PC-9 (cell line): ENCODE data around the gene POU2F3. TPM values are rescaled to one million over a fixed set of nuclear protein-coding genes. Genes with fewer than 3 reads are reported as not detected.

Source experiments
- BruUV-seq: library from RNA; stranded (reverse); fragments of 400-500 nt; replicated peaks from 2 replicates; lab custom pipeline; 2021; lab: Mats Ljungman, UMichigan
- CTCF ChIA-PET: fragments of 300-600 bp; sonication (Branson Sonifier 250); formaldehyde crosslinking; loops from one replicate; lab custom pipeline; 2022; ENCODE audit warnings: antibody characterized with exemption; lab: Charles Lee
- POLR2A ChIA-PET: fragments of 300-600 bp; sonication (Branson Sonifier 250); formaldehyde crosslinking; loops from one replicate; lab custom pipeline; 2022; ENCODE audit warnings: antibody characterized with exemption; ENCODE audit not compliant: unreplicated experiment; lab: Charles Lee
- DNase-seq, 2 experiments: peaks; one replicate each; pipeline versions ENCODE4 v3.0.0 to v3.0.0-alpha.2; 2015 to 2022; ENCODE audit warnings: mixed read lengths in 1 of 2
- H2AFZ ChIP-seq: fragments of 200-600 bp; sonication (generic); 2 replicates; pipeline ENCODE4 v1.8.1; 2017; ENCODE audit warnings: antibody characterized with exemption
- H3F3A ChIP-seq: fragments of 200-600 bp; sonication (generic); 2 replicates; pipeline ENCODE4 v1.8.1; 2017; ENCODE audit warnings: antibody characterized with exemption, mild to moderate bottlenecking, low read depth; ENCODE audit not compliant: insufficient read depth
- H3K27ac ChIP-seq: fragments of 200-600 bp; sonication (generic); 2 replicates; pipeline ENCODE4 v1.6.1; 2016; ENCODE audit warnings: mixed run types
- H3K27me3 ChIP-seq: fragments of 200-600 bp; sonication (generic); 2 replicates; pipeline ENCODE4 v1.6.1; 2016; ENCODE audit warnings: low read depth, mixed run types; ENCODE audit not compliant: insufficient read depth
- H3K36me3 ChIP-seq: fragments of 200-600 bp; sonication (generic); 2 replicates; pipeline ENCODE4 v1.6.1; 2016; ENCODE audit warnings: low read depth, mixed run types
- H3K4me1 ChIP-seq: fragments of 200-600 bp; sonication (generic); replicated peaks from 2 replicates; pipeline ENCODE4 v1.6.1; 2016; ENCODE audit warnings: mixed run types; ENCODE audit not compliant: insufficient read depth
- H3K4me2 ChIP-seq: fragments of 200-600 bp; sonication (generic); 2 replicates; pipeline ENCODE4 v1.6.1; 2017; ENCODE audit warnings: mixed run types
- H3K4me3 ChIP-seq: fragments of 200-600 bp; sonication (generic); 2 replicates; pipeline ENCODE4 v1.6.1; 2016; ENCODE audit warnings: mixed run types
- H3K79me2 ChIP-seq: fragments of 200-600 bp; sonication (generic); 2 replicates; pipeline ENCODE4 v1.6.1; 2017; ENCODE audit warnings: low read depth, mixed run types
- H3K9me2 ChIP-seq: fragments of 200-600 bp; sonication (generic); 2 replicates; pipeline ENCODE4 v1.8.1; 2017; ENCODE audit warnings: mild to moderate bottlenecking; ENCODE audit not compliant: insufficient read depth
- H3K9me3 ChIP-seq: fragments of 200-600 bp; sonication (generic); 2 replicates; pipeline ENCODE4 v1.8.1; 2016; ENCODE audit warnings: low read depth; ENCODE audit not compliant: insufficient read depth
- H4K20me1 ChIP-seq: fragments of 200-600 bp; sonication (generic); 2 replicates; pipeline ENCODE4 v1.8.1; 2017; ENCODE audit not compliant: insufficient read depth
- EZH2 ChIP-seq: fragments of 200-600 bp; sonication (generic); IDR thresholded peaks from 2 replicates; pipeline ENCODE4 v1.8.0; 2017; ENCODE audit warnings: antibody characterized with exemption, low read depth
- intact Hi-C: fragments of 100-400 bp; cut with micrococcal nuclease; formaldehyde crosslinking; loops from one replicate; pipeline ENCODE4 v1.10.0; 2022; ENCODE audit not compliant: unreplicated experiment
- total RNA-seq: library from RNA; stranded (reverse); gene quantifications from 2 replicates; pipeline ENCODE4 v1.2.3, GENCODE V29; 2021
- TF ChIP-seq, protein P1 (sequence below): fragments of 200-600 bp; sonication (generic); conservative IDR thresholded peaks from 2 replicates; pipeline ENCODE4 v1.6.1; 2017; ENCODE audit warnings: mixed run types, antibody characterized with exemption, mild to moderate bottlenecking, moderate library complexity

POU2F3 gene
- total RNA-seq, 1 experiment from 2014 or later = 2.9 TPM

DNA sequence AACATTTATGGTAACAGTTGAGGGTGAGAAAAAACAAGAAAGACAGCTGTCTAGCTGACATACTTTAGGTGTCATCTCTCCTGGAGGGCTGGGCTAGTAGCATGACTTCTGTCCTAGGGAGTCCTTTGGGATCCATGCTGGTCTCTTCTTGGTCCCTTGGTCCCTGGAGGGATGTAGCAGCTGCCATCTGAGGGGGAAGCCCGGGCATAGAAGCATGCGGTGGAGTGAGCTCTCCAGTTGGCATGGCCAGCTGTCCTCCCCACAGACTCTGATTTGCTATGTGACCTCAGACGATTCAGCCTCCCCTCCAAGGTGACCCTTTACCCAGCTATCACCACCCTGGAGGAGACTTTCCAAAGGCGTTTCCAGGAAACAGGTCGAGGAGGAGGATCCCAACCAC, 28.7 kb downstream of the POU2F3 start:
- no peaks in the 10 kb centered on the region for H4K20me1 ChIP-seq
- H3K27ac ChIP-seq = no peak overlapping the region
- ChIA-PET CTCF (no interaction called here), POLR2A (no interaction called here)
- TF ChIP-seq EZH2 = no peak
- TF ChIP-seq, protein P1, sequence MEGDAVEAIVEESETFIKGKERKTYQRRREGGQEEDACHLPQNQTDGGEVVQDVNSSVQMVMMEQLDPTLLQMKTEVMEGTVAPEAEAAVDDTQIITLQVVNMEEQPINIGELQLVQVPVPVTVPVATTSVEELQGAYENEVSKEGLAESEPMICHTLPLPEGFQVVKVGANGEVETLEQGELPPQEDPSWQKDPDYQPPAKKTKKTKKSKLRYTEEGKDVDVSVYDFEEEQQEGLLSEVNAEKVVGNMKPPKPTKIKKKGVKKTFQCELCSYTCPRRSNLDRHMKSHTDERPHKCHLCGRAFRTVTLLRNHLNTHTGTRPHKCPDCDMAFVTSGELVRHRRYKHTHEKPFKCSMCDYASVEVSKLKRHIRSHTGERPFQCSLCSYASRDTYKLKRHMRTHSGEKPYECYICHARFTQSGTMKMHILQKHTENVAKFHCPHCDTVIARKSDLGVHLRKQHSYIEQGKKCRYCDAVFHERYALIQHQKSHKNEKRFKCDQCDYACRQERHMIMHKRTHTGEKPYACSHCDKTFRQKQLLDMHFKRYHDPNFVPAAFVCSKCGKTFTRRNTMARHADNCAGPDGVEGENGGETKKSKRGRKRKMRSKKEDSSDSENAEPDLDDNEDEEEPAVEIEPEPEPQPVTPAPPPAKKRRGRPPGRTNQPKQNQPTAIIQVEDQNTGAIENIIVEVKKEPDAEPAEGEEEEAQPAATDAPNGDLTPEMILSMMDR = no peak
- peaks cover 3% of the 10 kb centered on the region; the same call in 1 of the 2 replicates for H3F3A ChIP-seq
- H3K36me3 ChIP-seq = no peaks in the 10 kb centered on the region
- H3K4me1 ChIP-seq = no peaks in the 10 kb centered on the region
- no peak overlapping the region for H3K4me2 ChIP-seq
- no peaks in the 10 kb centered on the region for H3K9me3 ChIP-seq
- DNase-seq = no peak
- no peak overlapping the region for H3K4me3 ChIP-seq
- intact Hi-C loops = no loop called here
- no peak overlapping the region for H2AFZ ChIP-seq
- peaks cover 35% of the 10 kb centered on the region for H3K27me3 ChIP-seq
- no peaks in the 10 kb centered on the region for H3K79me2 ChIP-seq
- no TSS peak for BruUV-seq
- H3K9me2 ChIP-seq = no peaks in the 10 kb centered on the region

DNA sequence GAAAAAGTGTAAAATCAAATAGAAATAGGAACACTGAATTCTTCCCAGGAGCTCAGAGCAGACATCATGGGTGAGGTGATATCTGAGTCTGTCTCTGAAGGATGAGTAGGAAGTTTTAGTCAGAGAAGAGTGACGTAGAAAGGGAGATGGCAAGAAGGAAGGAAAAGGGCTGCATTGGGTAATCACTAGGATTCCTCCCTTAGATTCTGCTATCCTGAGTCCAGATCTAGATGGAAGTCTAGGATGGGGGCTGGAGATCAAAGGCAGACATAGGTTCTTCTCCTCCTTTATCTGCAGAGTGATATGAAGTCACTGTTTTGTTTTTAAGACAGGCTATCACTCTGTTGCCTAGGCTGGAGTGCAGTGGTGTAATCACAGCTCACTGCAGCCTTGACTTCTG, 30.4 kb downstream of the POU2F3 start:
- no peak overlapping the region for H3K27ac ChIP-seq
- H3K79me2 ChIP-seq = no peaks in the 10 kb centered on the region
- peaks cover 21% of the 10 kb centered on the region for H3K27me3 ChIP-seq
- no TSS peak for BruUV-seq
- no peaks in the 10 kb centered on the region for H4K20me1 ChIP-seq
- DNase-seq = no peak
- H3K9me2 ChIP-seq = no peaks in the 10 kb centered on the region
- intact Hi-C loops = no loop called here
- no peaks in the 10 kb centered on the region for H3K9me3 ChIP-seq
- ChIA-PET CTCF (no interaction called here), POLR2A (no interaction called here)
- TF ChIP-seq, protein P1 = no peak
- TF ChIP-seq EZH2 = no peak
- no peak overlapping the region for H3K4me3 ChIP-seq
- H3K4me1 ChIP-seq = no peaks in the 10 kb centered on the region
- H2AFZ ChIP-seq = no peak overlapping the region
- peaks cover 3% of the 10 kb centered on the region; the same call in 1 of the 2 replicates for H3F3A ChIP-seq
- H3K36me3 ChIP-seq = no peaks in the 10 kb centered on the region
- H3K4me2 ChIP-seq = no peak overlapping the region

DNA sequence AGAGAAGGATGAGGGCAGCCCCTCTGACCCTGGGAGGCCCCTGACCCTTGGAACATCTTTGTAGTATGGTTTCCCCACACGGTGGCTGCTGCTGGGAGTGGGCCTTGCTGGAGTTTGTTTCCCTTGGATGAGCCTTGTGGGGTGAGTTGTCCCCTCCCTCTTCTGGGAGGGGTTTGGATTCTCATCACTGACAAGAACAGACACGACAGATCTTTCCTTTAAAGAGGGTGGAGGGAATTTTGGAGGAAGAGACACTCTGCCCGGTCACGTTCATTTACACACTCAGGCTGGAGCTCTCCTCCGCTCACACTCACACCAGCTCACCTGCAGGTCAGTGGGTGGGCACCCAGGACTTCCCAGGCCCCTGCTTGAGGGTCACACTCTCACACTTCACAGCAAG, 31.7 kb downstream of the POU2F3 start:
- no peak overlapping the region for H3K27ac ChIP-seq
- no peaks in the 10 kb centered on the region for H3K36me3 ChIP-seq
- POLR2A ChIA-PET = no interaction called here
- DNase-seq = no peak
- H3K9me2 ChIP-seq = no peaks in the 10 kb centered on the region
- H3K27me3 ChIP-seq = peaks cover 10% of the 10 kb centered on the region
- H3K4me3 ChIP-seq = no peak overlapping the region
- H3K4me2 ChIP-seq = no peak overlapping the region
- H3F3A ChIP-seq = peaks cover 3% of the 10 kb centered on the region; the same call in 1 of the 2 replicates
- H4K20me1 ChIP-seq = no peaks in the 10 kb centered on the region
- no peaks in the 10 kb centered on the region for H3K79me2 ChIP-seq
- no TSS peak for BruUV-seq
- CTCF ChIA-PET = no interaction called here
- TF ChIP-seq, protein P1 = no peak
- H2AFZ ChIP-seq = no peak overlapping the region
- H3K4me1 ChIP-seq = no peaks in the 10 kb centered on the region
- intact Hi-C loops = no loop called here
- H3K9me3 ChIP-seq = no peaks in the 10 kb centered on the region
